ENCODE data around the gene SIRT2.
"Not testable (repeated sequence)": the region's sequence is repeated elsewhere in the genome, so short reads cannot be mapped to it uniquely, and the experiment has no call there.

The SIRT2 gene

GRCh38 chr19:38842439-38843174, 56.8 kb downstream of the SIRT2 start:
- DNase-seq: no peak

- no peak for DNase-seq
Observed at GRCh38 chr19:38841787-38842438, 57.5 kb downstream of the SIRT2 start.

- DNase-seq: no peak
Observed at GRCh38 chr19:38841180-38841766, 58.1 kb downstream of the SIRT2 start.

GRCh38 chr19:38840583-38840968, 58.8 kb downstream of the SIRT2 start:
- no peak for DNase-seq

GRCh38 chr19:38839816-38840582, 59.4 kb downstream of the SIRT2 start:
- DNase-seq: no peak

- no peak for DNase-seq
Observed at GRCh38 chr19:38838986-38839761, 60.2 kb downstream of the SIRT2 start.

- no peak for DNase-seq
Observed at GRCh38 chr19:38838208-38838985, 61.0 kb downstream of the SIRT2 start.

GRCh38 chr19:38837656-38838121, 61.7 kb downstream of the SIRT2 start:
- peak; percentile 6 for DNase-seq

- DNase-seq: no peak
Observed at GRCh38 chr19:38836983-38837626, 62.3 kb downstream of the SIRT2 start.

GRCh38 chr19:38836159-38836982, 63.0 kb downstream of the SIRT2 start:
- DNase-seq: no peak

GRCh38 chr19:38834590-38834989, 64.8 kb downstream of the SIRT2 start:
- DNase-seq: no peak

GRCh38 chr19:38834104-38834490, 65.3 kb downstream of the SIRT2 start:
- DNase-seq: no peak

GRCh38 chr19:38833092-38833425, 66.4 kb downstream of the SIRT2 start:
- DNase-seq: no peak

- peak; percentile 69 for DNase-seq
Observed at GRCh38 chr19:38831142-38831605, 68.2 kb downstream of the SIRT2 start.

GRCh38 chr19:38830039-38830733, 69.2 kb downstream of the SIRT2 start:
- DNase-seq: no peak

- not testable (repeated sequence) for DNase-seq
Observed at GRCh38 chr19:38829203-38829602, 70.2 kb downstream of the SIRT2 start.
